COLO668 (cell line): ENCODE data around the gene NOX4.

Experiments used
- DNase-seq: peaks from one replicate; lab custom pipeline; 2025; ENCODE audit not compliant: unreplicated experiment; lab: John Stamatoyannopoulos, UW

The NOX4 gene

DNA sequence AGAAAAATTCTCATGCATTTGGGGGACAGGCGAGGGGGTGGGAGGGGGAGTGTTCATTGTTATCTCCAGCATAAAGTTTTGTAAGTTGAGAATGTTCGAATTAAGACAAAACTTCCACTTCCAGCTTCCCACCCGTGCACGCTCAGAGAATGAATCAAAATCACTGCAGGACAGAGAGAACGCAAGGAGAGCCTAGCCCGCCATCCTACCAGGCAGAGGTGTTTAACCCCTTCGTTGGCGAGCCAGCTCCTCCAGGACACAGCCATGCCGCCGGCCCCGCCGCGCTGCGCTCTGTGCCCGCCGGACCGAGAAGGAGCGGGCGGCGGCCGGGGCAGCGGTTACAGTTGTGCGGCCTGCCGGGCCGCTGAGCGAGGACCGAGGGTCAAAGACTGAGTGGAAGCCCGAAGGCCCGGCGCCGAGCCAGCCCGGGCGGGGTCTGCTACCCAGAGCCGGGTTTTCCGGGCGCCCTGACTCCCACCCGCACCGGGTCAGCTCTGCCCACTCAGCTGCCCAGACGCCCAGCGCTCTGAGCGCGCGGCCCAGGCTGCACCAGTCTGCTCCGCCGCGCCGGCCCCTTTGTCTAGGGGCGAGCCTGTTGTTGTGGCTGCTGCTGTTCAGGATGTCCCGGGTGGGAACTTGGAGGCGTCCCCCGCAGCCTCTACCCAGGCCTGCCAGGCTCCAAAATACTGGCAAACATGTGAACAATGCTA lies at the start of gene NOX4:
Gene NOX4, minus strand, starts transcription at position 395 of the 710 bp plus-strand sequence. Its CDS starts 129 bp downstream, at position 266.
- no peak for DNase-seq

DNA sequence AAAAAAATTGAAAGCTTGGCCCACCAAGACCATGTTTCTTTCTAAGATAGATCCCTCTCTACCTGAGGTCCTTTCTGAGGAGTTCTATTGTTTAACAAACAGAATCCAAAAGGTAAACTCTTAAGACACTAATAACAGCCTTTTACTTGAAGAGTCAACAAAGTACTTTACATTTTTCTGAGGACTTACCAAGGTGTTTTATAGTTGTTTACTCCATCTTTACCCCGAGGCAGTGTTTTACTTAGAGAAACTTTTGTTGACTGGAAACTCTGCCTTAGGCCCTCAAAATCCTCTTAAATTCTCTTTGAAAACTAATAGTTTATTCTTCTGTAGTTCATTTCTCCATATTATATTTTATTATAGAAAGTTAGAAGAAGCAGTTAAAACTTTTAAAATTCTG lies 49.7 kb upstream of the NOX4 start:
- DNase-seq = no peak

DNA sequence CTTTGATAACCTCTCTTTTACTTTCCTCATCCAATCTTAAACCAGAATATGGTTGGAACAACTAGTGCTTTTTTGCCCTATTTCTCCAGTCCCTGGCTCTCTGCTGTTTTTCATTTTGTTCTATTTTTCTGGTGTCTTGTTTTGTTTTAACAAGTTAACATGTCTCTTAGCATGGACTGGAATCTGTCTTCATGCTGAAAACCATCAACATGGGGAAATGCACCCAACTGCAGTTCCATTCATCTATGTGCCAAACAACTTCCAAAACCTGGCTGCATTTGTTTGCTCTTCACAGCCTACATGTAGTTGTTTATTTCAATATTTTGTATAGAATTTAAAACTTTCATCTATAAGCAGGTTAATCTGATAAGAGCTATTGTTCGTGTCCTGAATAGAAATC lies 46.8 kb upstream of the NOX4 start:
- DNase-seq = no peak

DNA sequence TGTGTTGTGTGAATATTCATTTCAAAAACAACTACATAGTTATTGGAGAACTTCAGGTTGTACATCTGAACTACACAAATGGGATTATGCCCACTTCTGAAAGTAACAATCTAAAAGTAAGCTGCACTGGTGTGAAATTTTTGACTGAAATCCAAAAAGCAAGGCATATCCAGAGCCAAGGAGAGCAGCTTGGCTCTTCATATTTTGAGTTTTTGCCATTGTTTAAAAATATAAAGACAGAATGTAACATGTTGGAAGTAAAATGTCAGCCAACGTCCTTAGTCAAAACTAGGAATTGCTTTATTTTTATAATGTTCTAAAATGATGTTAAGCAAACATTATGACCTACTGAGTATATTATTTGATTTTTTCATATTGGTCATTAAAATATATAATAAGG lies 45.8 kb upstream of the NOX4 start:
- DNase-seq = no peak

DNA sequence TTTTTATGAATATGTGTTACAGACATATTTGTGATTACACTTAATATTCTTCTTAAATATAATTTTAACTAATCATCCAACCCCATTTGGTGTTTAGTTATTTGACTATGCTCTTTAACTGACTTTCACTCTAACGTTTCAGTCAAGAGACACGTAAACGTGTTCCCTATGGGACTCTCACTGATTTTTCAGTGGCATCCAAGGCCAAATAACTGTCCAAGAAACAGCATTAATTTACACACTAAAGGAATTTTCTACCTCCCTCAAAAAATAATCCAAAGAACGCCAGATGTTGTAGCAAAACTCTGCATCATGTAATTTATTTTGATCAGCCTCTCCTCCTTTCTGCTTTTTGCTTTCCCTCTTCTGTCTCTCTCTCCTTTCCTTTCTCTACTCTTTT lies 44.0 kb upstream of the NOX4 start:
- DNase-seq = no peak

DNA sequence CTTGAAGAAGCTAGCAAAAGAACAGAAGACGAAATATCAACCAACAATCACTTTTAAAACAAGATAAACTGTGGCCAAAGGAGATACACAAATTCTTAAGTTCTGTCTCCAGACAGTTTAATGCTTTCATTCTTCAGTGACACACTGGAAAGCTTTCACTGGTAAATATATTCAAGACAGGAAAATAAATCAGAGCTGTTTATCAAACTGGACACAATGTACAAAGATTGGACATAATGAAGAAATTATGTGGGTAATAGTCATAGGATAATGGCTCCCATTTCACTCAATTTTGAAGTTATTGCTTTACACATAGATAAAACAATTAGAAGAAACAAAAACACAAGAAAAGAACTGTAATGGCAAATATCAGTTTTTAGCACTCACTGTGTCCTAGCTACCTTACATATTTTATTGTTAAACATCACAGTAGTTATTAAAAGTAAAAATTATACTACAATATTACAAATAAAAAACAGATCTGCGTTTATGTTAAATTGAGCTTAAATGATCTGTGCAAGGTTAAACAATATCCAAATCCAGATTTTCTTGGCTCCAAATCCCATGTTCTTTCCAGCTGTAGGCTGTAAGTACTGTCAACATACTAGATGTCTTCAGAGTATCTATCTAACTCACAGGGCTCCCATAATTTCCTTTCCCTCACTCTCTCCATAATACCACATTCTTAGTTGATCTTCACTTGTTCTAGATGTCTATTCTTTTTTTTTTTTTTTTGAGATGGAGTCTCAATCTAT lies 38.6 kb upstream of the NOX4 start:
- DNase-seq = no peak

DNA sequence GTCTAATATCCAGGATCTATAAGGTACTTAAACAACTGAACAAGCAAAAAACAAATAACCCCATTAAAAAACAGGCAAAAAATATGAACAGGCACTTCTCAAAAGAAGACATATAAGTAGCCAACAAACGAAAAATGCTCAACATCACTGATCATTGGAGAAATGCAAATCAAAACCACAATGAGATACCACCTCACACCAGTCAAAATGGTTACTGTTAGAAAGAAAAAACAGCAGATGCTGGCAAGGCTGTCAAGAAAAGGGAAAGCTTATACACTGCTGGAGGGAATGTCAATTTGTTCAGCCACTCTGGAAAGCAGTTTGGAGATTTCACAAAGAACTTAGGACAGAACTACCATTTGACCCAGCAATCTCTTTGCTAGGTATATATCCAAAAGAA lies 30.6 kb upstream of the NOX4 start:
- no peak for DNase-seq

DNA sequence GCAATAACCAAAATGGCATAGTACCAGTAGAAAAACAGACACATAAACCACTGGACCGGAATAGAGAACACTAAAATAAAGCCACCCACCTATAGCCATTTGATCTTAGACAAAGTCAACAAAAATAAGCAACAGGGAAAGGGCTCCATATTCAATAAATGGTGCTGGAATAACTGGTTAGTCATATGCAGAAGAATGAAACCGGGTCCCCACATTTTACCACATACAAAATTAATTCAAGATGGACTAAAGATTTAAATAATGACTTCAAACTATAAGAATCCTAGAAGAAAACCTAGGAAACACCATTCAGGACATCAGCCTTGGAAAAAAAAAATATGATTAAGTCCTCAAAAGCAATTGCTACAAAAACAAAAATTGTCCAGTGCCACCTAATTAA lies 30.1 kb upstream of the NOX4 start:
- no peak for DNase-seq

DNA sequence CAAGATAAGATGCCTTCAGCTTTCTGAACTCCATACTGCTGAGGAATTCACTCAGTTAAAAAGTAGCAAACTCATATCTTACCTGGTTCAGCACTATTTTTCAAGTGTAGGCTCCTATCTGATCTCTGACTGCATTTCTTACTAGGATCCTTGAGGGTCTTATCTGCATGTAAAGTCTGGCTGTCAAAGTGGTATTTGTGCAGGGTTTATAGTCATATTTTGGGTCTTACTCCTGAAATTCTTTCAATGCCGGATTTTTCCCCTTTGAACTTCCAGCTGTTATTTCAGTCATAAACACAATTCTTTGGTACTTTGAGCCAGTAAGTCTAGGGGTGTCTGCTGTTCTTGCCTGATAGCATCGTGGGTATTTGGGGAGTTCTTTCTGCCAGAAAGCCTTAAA lies 25.3 kb upstream of the NOX4 start:
- no peak for DNase-seq

DNA sequence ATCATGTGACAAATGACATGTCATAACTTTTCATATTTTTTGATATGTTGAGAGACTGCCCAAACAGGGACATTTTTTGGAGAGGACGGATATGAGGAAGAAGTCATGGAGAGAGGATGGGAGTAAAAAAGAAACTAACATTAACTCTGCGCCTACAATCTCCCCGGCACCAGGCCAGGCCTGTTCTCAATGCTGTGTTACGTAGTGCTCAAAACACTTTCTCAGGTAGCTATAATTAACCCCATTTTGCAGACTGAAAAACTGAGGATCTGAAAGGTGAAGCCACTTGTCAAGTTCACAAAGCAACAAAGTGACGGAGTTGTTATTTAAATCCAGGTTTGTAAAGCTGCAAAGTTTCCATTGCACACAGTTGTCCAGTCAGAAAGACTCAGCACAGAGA lies 17.4 kb upstream of the NOX4 start:
- no peak for DNase-seq

DNA sequence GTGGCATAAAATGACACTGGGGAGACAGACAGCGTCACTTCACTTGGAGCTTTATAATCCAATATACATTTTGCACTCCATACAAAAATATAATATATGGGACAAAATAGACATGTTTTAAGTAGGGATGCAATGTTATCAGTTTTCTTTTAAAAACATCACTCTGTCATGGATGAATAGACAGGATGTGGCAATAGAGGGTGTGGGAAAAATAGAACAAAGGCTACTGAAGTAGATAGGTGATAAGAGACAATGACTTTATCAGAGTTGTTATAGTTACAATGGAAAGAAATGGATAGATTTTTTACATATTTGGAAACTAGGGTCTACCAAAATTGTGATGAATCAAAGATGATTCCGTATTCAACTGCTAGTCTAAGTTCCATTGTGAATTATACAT lies 13.1 kb upstream of the NOX4 start:
- DNase-seq = no peak

DNA sequence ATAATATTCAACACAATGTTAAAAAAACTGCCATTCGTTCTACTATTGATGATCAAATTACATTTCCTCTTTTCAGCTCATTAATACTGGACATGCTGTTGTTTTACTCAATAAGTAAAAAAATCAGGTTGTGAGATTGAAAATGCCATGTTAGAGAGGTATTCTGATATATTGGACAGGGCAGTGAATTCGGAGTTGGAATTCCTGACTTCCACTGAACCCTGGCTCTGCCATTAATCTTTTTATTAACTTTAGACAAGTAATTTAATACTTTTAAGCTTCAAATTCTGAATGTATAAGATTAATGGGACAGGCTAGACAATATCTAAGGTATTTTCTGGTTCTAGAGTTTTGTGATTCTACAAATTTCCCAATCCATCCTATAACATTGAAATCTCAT lies 12.2 kb upstream of the NOX4 start:
- DNase-seq = no peak

DNA sequence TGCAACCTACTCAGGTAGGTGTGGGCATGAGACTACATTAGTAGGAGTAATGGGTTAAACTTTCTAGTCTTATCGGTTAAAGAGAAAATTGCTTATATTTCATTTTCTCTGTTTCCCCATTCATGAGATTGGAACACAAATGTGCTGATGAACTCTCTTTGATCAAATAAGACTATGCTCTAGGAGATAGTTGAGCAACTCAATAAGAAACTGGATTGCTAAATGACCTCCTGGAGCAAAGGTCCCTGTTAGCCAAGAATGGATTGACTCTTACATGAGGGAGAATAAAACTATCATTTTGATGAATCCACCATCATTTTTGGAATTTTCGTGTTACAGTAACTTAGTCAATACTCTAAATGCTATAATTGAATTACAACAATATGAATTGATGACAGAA lies 11.1 kb upstream of the NOX4 start:
- DNase-seq = no peak

DNA sequence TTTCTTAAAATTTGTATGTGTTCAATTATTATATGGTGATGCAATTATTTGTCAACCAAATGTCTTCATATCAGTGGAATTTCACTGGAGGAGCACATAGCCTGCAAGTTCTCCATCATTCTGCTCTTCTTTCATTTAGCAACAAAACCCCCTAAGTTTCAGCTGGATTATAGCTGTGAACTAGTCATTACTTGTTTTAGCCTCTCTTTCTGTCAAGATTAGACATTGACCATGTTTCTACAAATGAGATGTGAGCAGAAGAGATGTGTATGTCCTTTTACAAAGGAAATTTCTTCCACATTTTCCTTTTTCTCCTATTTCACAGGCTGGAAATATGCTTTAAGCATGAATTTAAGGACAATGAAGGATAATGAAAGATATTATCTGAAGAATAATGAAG lies 9.2 kb upstream of the NOX4 start:
- no peak for DNase-seq

DNA sequence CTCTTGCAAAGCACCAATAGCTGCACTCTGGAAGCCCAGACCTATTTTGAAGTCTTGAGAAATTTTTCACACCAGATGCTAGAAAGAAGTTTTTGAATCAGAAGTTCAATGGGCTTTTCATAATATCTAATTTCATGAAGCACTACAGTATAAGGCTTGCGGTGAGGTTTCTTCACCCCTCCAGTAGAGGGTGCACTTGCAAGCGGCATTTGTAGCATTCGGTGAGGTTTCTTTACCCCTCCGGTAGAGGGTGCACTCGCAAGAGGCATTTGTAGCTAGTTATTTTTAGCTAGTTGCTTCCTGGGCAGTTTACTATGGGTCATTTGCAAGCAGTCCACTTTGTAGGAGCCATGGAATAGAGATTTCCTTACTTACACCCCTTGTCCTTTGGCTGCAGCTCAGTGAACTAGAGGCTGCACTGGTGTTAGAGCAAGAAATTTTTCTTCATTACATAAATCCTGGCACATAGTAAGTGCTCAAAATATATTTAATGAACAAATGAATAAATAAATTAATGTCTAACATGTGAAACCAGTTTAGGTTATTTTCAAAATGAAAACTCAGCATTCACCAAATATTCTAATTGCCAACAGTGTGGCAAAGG lies 7.8 kb upstream of the NOX4 start:
- DNase-seq = no peak

DNA sequence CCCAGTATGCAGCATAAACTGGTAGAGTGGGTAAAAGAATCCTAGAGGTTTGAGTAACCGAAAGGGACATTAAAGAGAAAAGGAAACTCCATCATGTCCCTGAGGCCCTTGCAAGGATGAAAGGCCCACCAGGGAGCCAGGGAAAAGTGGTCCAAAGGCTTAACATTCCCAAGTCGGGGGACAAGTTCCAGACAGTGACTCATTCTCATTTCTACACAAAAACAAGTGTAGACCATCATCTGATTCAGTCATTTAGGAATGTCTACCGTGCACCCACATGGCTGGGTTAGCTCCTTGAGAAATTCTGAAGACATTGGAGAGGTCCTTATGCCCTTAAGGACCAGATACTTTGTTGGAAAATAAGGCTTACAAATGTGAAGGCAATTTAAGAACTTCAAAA lies 4.8 kb upstream of the NOX4 start:
- no peak for DNase-seq

DNA sequence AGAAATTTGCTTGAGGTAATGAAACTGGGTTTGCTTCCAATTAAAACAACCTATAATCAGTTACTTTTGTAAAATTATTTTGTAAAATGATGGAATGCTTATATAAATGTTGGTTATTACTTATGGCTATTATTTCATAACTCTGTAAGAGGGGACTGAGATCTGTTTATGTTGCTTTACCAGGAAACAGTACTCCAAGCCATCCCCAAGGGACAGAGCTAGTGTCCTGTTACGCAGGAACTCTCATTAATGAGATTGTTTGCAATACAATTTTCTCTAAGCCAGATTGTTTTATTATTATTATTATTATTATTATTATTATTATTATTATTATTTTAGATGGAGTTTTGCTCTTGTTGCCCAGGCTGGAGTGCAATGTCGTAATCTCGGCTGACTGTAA lies 2.3 kb upstream of the NOX4 start:
- DNase-seq = no peak

DNA sequence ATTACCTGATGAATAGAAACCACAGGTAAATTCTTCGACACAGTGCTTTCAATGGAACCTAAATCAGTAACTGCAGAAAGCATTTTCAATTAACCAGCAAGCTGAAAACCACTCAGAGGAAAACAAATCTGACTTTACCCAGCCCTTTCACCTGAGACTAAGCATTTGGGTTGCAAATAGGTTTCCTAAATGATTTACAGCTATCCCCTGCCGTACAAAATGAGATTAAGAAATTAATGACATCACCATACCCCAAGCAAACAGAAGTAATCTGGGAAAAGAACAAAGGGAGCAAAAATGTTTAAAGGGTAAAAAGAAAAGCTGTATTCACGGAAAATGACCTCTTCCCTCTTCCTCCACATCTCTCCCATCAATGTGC lies 584 bp downstream of the NOX4 start:
- DNase-seq = no peak

DNA sequence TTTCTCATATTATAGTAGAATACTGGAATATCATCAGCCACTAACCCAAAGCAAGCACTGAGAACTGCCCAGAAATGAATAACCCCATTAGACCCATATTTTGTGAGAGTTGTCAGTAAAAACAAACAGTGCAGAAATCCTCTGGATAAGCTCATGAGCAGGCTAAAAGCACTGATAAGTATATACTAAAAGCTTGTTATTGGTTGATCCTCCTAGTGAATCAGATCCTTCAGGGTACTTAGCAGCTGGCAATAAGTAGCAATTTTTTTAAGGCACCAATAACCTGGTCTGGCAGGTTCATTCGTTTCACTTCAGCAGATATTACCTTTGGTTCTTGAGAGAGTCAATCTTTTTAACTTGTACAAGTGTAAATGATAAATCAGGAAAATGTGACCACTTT lies 1.2 kb downstream of the NOX4 start:
- no peak for DNase-seq

DNA sequence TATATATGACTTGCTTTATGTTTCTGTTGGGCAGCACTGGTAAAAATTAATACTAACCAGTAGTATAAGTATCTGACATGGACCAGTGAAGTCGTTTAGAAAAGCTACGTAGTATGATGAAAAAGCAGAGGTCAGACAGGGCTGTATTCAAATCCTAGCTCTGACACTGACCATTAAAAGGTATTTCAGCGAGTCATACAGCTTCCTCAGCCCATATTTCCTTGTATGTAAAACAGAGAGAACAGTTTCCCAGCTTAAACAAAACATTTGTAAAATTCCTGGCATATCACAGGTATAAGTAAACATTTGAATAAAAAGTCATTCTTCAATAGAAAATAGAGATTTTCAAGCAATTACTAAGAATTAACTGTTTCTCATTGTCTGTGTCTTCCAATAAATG lies 4.2 kb downstream of the NOX4 start:
- no peak for DNase-seq

DNA sequence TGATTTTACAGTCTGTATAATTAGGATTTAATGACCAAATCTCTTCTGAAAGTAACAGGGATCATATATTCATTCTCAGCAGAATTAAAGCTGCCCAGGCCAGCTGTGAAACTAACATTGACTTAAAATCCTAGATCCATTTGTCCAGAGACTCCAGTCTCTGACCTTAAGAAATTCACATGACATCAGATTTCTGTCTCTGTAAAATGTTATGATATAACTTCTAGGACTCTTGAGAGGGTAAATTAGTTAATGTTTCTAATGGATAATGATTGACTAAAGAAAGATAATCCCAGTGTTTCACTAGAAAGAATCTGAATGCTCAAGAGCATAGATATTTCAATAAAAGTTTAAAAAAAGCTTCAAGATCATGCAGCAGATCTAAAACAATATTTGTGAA lies 6.3 kb downstream of the NOX4 start:
- no peak for DNase-seq

DNA sequence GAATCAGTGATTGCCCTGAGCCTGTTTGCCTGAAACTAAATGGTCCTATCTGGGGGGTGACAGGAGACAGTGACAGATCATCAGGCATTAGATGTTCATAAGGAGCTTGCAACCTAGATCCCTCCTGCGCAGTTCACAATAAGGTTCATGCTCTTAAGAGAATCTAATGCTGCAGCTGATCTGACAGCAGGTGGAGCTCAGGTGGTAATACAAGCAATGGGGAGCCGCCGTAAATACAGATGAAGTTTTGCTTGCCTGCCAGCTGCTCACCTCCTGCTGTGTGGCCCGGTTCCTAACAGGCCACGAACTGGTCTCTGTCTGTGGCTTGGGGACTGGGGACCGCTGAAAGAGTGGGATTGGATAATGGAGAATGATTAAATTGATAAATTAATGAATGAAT lies 14.0 kb downstream of the NOX4 start:
- no peak for DNase-seq
